ENCODE data around the gene C13orf46. TPM values are rescaled to one million over a fixed set of nuclear protein-coding genes. Genes with fewer than 3 reads are reported as not detected.

The C13orf46 gene
- total and polyA plus RNA-seq, 2 of the 8 experiments (the other 6 are each of a cell fraction or from before 2014, with no cell fraction given), result 0.23 to 0.28 TPM

DNA sequence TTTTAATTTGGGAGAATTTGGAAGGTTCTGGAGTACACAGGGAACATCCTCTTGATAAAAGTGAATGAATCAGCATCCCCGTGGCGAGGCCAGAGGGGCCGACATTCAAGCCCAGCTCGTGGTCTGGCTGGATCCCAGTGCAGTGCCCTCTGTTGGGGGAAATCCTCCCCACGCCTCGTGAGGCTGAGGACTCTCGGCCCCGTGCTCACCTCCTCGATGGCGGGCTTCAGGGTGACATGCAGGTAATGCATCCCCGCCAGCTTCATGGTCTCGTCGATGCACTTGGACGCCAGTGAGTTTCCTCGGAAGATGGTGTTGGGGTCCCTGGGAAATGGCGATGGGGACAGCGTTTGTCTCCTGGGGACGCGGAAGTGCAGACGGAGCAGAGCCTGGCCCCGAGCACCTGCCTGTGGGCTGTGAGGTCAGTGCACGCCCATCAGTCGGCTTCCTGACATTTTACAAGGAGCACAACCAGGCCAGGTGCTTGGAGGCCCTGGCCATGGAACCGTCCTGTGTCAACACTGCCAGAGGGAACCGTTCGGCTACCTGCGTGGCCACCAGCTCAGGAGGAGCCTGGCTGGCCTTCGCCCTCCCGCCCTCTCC lies 43.3 kb upstream of the C13orf46 start:
- Histone ChIP-seq H3K14ac (ENCODE audit: insufficient read length) (no peak overlapping the region), H3K79me1 (ENCODE audit: low read depth, low read length) (no peaks in the 10 kb centered on the region), H2BK5ac (ENCODE audit: low read depth, low read length) (peak overlapping the region; percentile 30; the same call in 1 of the 2 replicates), H3K36me3 (ENCODE audit: control insufficient read depth in 2 of 4, insufficient read depth in 4 of 4, low read length in 3 of 4) (no peaks in the 10 kb centered on the region), H2BK12ac (ENCODE audit: low read depth, low read length) (no peak overlapping the region), H3K4me2 (ENCODE audit: insufficient read depth in 1 of 2, low read depth in 2 of 2, low read length in 2 of 2) (no peak overlapping the region), H4K8ac (ENCODE audit: extremely low read depth, insufficient read depth, low read length) (peak overlapping the region; percentile 41; the same call in 1 of the 2 replicates), H3K9me3 (ENCODE audit: insufficient read depth in 2 of 2, low read depth in 1 of 2, low read length in 1 of 2) (no peaks in the 10 kb centered on the region), H3K56ac (replicated peaks; ENCODE audit: insufficient read length, low read depth, low read length) (no peak overlapping the region), H2AK5ac (ENCODE audit: low read depth, low read length) (no peak overlapping the region), H3K27ac (ENCODE audit: low read depth, low read length) (no peak overlapping the region), H4K91ac (replicated peaks; ENCODE audit: insufficient read length, low read length) (no peak overlapping the region), H3K23me2 (ENCODE audit: low read depth, low read length) (peaks cover 4% of the 10 kb centered on the region; the same call in 1 of the 2 replicates), H3K4me3 (ENCODE audit: extremely low read depth in 1 of 4, insufficient read depth in 2 of 4, low read depth in 3 of 4, low read length in 4 of 4) (no peak overlapping the region), H3K79me2 (ENCODE audit: control insufficient read depth in 1 of 2, insufficient read depth in 2 of 2, low read length in 2 of 2) (no peaks in the 10 kb centered on the region), H4K5ac (ENCODE audit: insufficient read length, low read depth, low read length) (no peak overlapping the region), H3K23ac (ENCODE audit: insufficient read length) (no peak overlapping the region), H4K20me1 (replicated peaks in 1 of 2; ENCODE audit: control insufficient read depth in 1 of 2, insufficient read depth in 2 of 2, low read length in 2 of 2) (peaks cover 0 to 5% of the 10 kb centered on the region in 2 experiments), H3K27me3 (replicated peaks in 1 of 4; ENCODE audit: control insufficient read depth in 3 of 4, extremely low read depth in 1 of 4, insufficient read depth in 3 of 4, low read length in 3 of 4) (no peaks in the 10 kb centered on the region), H2BK15ac (ENCODE audit: low read length) (no peak overlapping the region), H3K4me1 (replicated peaks in 1 of 4; ENCODE audit: control insufficient read depth in 3 of 4, insufficient read depth in 4 of 4, low read length in 3 of 4) (no peaks in the 10 kb centered on the region), H2AFZ (ENCODE audit: low read length) (no peak overlapping the region), H2BK120ac (replicated peaks; ENCODE audit: low read depth, low read length) (no peak overlapping the region), H3K18ac (ENCODE audit: extremely low read depth, low read length) (no peak overlapping the region), H2BK20ac (ENCODE audit: low read length) (no peak overlapping the region), H3K9ac (replicated peaks in 1 of 4; ENCODE audit: extremely low read depth in 1 of 4, low read depth in 3 of 4, low read length in 3 of 4) (no peak overlapping the region), H3K4ac (replicated peaks; ENCODE audit: insufficient read length, low read depth, low read length) (no peak overlapping the region)
- FAIRE-seq (no peak), DNase-seq (ENCODE audit: low read depth in 1 of 2, low spot score in 2 of 2) (peak in 1 of 2 experiments; percentile 68)
- ChIA-PET POLR2A (ENCODE audit: partially characterized antibody) (interaction anchor here (0.7 kb wide), 1 partner anchor 102 kb away, joined by 3 read pairs; no protein-coding TSS in a partner anchor), CTCF (ENCODE audit: partially characterized antibody) (interaction anchor here (0.6 to 2.8 kb wide), 14 partner anchors 9 to 283 kb away, joined by 3 to 9 read pairs (median 4); no protein-coding TSS in a partner anchor)
- 87% methylated on average over 23 of the region's 29 CpGs; no CpG with 5 or more reads in 1 of the 2 experiments for WGBS, 2 experiments (ENCODE audit: extremely low coverage in 1 of 2, insufficient coverage in 1 of 2, insufficient read length in 1 of 2, insufficient replicate concordance in 2 of 2, low coverage in 1 of 2, low lambda C conversion rate in 2 of 2, missing lambda C conversion rate in 1 of 2)
- no peak for TF ChIP-seq ASH2L (IDR thresholded peaks at IDR 0.05; ENCODE audit: low read length)
- peak; percentile 22 to 55; a peak in 3 of 4 replicates for TF ChIP-seq RAD21 (IDR thresholded peaks at IDR 0.05 in 1 of 2, conservative IDR thresholded peaks at IDR 0.05 in 1 of 2; ENCODE audit: low read depth in 2 of 2, low read length in 2 of 2)
- TF ChIP-seq, protein P1, sequence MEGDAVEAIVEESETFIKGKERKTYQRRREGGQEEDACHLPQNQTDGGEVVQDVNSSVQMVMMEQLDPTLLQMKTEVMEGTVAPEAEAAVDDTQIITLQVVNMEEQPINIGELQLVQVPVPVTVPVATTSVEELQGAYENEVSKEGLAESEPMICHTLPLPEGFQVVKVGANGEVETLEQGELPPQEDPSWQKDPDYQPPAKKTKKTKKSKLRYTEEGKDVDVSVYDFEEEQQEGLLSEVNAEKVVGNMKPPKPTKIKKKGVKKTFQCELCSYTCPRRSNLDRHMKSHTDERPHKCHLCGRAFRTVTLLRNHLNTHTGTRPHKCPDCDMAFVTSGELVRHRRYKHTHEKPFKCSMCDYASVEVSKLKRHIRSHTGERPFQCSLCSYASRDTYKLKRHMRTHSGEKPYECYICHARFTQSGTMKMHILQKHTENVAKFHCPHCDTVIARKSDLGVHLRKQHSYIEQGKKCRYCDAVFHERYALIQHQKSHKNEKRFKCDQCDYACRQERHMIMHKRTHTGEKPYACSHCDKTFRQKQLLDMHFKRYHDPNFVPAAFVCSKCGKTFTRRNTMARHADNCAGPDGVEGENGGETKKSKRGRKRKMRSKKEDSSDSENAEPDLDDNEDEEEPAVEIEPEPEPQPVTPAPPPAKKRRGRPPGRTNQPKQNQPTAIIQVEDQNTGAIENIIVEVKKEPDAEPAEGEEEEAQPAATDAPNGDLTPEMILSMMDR (IDR thresholded peaks at IDR 0.05; ENCODE audit: control extremely low read depth in 1 of 3, insufficient read depth in 1 of 3, low read depth in 1 of 3, low read length in 3 of 3), result peak in 2 of 3 experiments; percentile 35 to 65; a peak in 2 of 4 replicates
- peak; percentile 34; the same call in 1 of the 2 replicates for TF ChIP-seq GABPA (IDR thresholded peaks at IDR 0.05; ENCODE audit: borderline replicate concordance, insufficient read depth, low read length)

Measured in H1 (cell line).